ENCODE results near the gene MYH9. TPM values are rescaled to one million over a fixed set of nuclear protein-coding genes. Genes with fewer than 3 reads are reported as not detected.

Gene MYH9
- polyA plus RNA-seq, 1 of the 3 experiments (the other 2 are of a cell fraction): 303 TPM

DNA sequence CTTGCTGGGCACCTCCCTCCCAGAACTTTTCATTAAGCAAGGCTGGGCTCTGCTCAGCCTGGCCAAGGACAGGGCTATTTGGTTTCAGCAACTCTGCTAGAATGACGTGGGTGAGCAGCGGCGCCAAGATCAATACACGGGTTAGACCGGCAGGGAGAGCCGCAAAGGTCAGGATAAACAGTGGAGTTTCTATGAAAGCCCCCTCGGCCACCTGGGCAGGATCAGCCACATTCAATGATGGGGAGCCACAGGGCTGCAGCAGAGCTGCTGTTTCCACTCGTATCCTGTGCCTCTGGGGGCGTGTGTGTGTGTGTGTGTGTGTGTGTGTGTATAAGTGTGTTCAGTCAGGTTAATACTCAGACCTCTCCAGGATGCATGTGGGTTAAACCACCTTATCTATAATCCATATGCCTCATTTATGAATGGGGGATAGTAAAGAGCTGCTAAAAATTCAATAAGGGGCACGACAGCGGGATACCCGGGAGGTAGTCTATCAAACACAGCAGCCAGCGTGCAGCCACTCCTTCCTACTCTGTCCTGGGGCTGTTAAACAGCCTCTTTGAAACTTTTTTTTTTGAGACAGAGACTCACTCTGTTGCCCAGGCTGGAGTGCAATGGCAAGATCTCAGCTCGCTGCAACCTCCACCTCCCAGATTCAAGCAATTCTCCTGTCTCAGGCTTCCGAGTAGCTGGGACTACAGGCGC, 34.8 kb downstream of the MYH9 start:
- H3K27me3 ChIP-seq (ENCODE audit: insufficient read depth): no peaks in the 10 kb centered on the region
- peaks cover 95% of the 10 kb centered on the region for H4K20me1 ChIP-seq (ENCODE audit: insufficient read depth)
- no peaks in the 10 kb centered on the region for H3K9me2 ChIP-seq
- peak overlapping the region; percentile 61 for H3K4me2 ChIP-seq
- H3K27ac ChIP-seq (ENCODE audit: low read depth in 2 of 2, low read length in 1 of 2): peak overlapping the region; percentile 24 to 75; a peak in 3 of 4 replicates
- CTCF ChIA-PET: interaction anchor here (0.7 to 1.7 kb wide), 4 partner anchors 12 to 118 kb away, joined by 3 to 6 read pairs (median 4); no protein-coding TSS in a partner anchor
- 75% methylated on average over 16 of the region's 16 CpGs for WGBS (ENCODE audit: low lambda C conversion rate)
- no peak overlapping the region for H3K9ac ChIP-seq
- no peaks in the 10 kb centered on the region for H3K9me3 ChIP-seq
- H3F3A ChIP-seq (replicated peaks; ENCODE audit: insufficient read depth): peaks cover 51% of the 10 kb centered on the region
- POLR2A ChIA-PET: interaction anchor here (0.5 kb wide), 1 partner anchor 35 kb away, joined by 3 read pairs; the partner anchor contains the start of gene MYH9
- peaks cover 29 to 57% of the 10 kb centered on the region in 2 experiments; a peak in 3 of 4 replicates for H3K4me1 ChIP-seq (ENCODE audit: control insufficient read depth in 1 of 2, insufficient read depth in 2 of 2, low read depth in 1 of 2, low read length in 1 of 2)
- no peak for DNase-seq
- TF ChIP-seq CHD2 (IDR thresholded peaks at IDR 0.05; ENCODE audit: low read length, partially characterized antibody) (no peak), TCF12 (IDR thresholded peaks at IDR 0.05) (no peak), FOXJ3 (CRISPR knock-in tag; IDR thresholded peaks at IDR 0.05) (no peak)
- H3K36me3 ChIP-seq (replicated peaks in 1 of 2; ENCODE audit: control insufficient read depth in 1 of 2, insufficient read depth in 2 of 2, low read length in 1 of 2): peaks cover 3 to 5% of the 10 kb centered on the region in 2 experiments
- H3K79me2 ChIP-seq (ENCODE audit: insufficient read depth): peaks cover 100% of the 10 kb centered on the region
- H2AFZ ChIP-seq (ENCODE audit: low read depth): no peak overlapping the region
- H3K4me3 ChIP-seq (ENCODE audit: low read depth in 2 of 2, low read length in 1 of 2): no peak overlapping the region

- Histone ChIP-seq H3K4me2 (peak overlapping the region; percentile 61), H3K4me1 (ENCODE audit: control insufficient read depth in 1 of 2, insufficient read depth in 2 of 2, low read depth in 1 of 2, low read length in 1 of 2) (peaks cover 29 to 52% of the 10 kb centered on the region in 2 experiments; a peak in 3 of 4 replicates), H3K27me3 (ENCODE audit: insufficient read depth) (no peaks in the 10 kb centered on the region), H3K79me2 (ENCODE audit: insufficient read depth) (peaks cover 99% of the 10 kb centered on the region), H4K20me1 (ENCODE audit: insufficient read depth) (peaks cover 94% of the 10 kb centered on the region), H3K9me3 (no peaks in the 10 kb centered on the region), H3K36me3 (replicated peaks in 1 of 2; ENCODE audit: control insufficient read depth in 1 of 2, insufficient read depth in 2 of 2, low read length in 1 of 2) (peaks cover 6 to 10% of the 10 kb centered on the region in 2 experiments), H3K9ac (no peak overlapping the region), H3K27ac (ENCODE audit: low read depth in 2 of 2, low read length in 1 of 2) (peak overlapping the region; percentile 24 to 75; a peak in 3 of 4 replicates), H3K4me3 (ENCODE audit: low read depth in 2 of 2, low read length in 1 of 2) (no peak overlapping the region), H3F3A (replicated peaks; ENCODE audit: insufficient read depth) (peaks cover 49% of the 10 kb centered on the region), H3K9me2 (no peaks in the 10 kb centered on the region), H2AFZ (ENCODE audit: low read depth) (no peak overlapping the region)
- CTCF ChIA-PET: interaction anchor here (0.7 to 1.7 kb wide), 6 partner anchors 12 to 118 kb away, joined by 3 to 6 read pairs (median 4); no protein-coding TSS in a partner anchor
- DNase-seq: no peak
- 57% methylated on average over 11 of the region's 22 CpGs for WGBS (ENCODE audit: low lambda C conversion rate)
- TF ChIP-seq TEAD4 (IDR thresholded peaks at IDR 0.05; ENCODE audit: borderline replicate concordance, insufficient read depth) (no peak), POLR2AphosphoS5 (IDR thresholded peaks at IDR 0.05; ENCODE audit: low read depth, low read length) (0 out of 2 replicates have a peak, but pooled peaks have one; percentile 24), RXRA (IDR thresholded peaks at IDR 0.05; ENCODE audit: borderline replicate concordance, low read depth) (no peak)
- POLR2A ChIA-PET: interaction anchor here (0.5 to 0.6 kb wide), 2 partner anchors 9 to 36 kb away, joined by 3 to 4 read pairs; partner anchors contain the start of gene MYH9
Observed at GRCh38 chr22:36351921-36352802, 35.6 kb downstream of the MYH9 start.

Measured in SK-N-SH (cell line).